AG09319 (cell line): Measurements from ENCODE around the gene COBL.

ENCODE experiments used
- DNase-seq: peaks from one replicate; pipeline ENCODE4 v3.0.0-alpha.2; 2010; ENCODE audit warnings: low read depth; ENCODE audit errors: extremely low read depth
- CTCF ChIP-seq: IDR thresholded peaks from 2 replicates; pipeline ENCODE4 v1.5.1; 2011; ENCODE audit warnings: low read depth, mild to moderate bottlenecking, inconsistent platforms, low read length, moderate library complexity

The COBL gene

DNA sequence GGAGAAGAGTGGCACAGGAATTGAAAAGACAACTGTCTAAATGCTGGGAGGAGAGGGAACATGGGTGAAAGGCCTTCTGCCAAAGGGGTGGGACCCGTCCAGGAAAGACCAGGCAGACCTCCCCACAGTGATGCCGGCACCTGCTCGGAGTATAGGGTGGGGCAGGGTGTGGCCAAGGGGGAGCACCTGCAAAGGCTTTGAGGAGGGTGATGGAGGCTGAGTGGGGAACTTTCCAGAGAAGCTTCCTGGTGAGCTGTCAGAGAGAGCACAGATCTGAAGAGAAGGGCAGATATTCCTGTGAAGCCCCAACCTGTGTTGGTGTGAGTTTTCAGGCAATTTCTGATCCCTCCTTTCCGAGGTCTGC, 270.5 kb downstream of the COBL start:
- TF ChIP-seq CTCF, result no peak

GRCh38 chr7:51045319-51046102, 271.1 kb downstream of the COBL start:
- no peak for TF ChIP-seq CTCF
- no peak for DNase-seq

More for the DNA sequence above, 270.5 kb downstream of the COBL start:
- DNase-seq, result no peak

DNA sequence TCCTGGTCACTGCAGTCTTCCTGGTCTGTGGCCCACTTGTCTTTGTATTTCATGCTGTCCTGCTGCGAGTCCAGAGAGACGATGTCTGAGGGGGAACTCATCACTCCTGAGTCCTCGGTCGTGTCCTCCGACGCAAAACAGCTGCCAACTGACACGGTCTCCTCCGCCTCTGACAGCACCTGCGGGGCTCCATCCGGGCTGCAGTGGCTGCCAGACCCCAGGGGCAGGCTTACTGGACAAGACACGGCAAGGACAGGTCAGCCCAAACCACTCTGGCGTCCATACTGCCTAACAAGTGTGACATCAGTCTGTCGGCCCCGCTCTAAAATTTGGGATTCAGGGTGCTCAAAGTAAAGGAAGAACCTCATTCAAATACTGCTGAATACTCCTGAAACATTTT, 273.1 kb downstream of the COBL start:
- DNase-seq, result no peak
- TF ChIP-seq CTCF, result no peak

DNA sequence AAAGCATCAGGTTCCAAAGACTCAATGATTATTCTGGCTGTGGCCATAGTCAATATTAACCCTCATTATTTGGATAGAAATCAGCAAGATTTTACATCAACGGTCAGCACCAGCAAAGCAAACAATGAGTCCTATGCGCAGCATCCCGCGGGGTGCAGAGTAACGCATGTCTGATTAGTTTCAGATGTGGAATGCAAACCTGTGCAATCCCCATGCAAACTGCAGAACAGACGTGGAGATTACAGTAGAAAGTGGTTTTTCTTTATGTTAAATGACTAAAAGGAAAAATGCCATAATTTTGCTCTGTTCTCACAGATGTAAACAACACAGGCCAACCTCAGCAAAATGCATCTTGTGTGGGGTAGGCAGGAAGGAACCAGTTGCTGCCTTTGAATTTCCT, 275.8 kb downstream of the COBL start:
- no peak for TF ChIP-seq CTCF
- DNase-seq, result no peak

- no peak for TF ChIP-seq CTCF
- no peak for DNase-seq
These were observed 278.0 kb downstream of the COBL start for GRCh38 chr7:51038573-51038972.

- DNase-seq, result no peak
- TF ChIP-seq CTCF, result no peak
These were observed 280.9 kb downstream of the COBL start for GRCh38 chr7:51035716-51036115.

GRCh38 chr7:51034521-51035264, 281.9 kb downstream of the COBL start:
- no peak for DNase-seq
- no peak for TF ChIP-seq CTCF
